CD14-positive monocyte (primary cell): ENCODE results near the gene RASL11B. TPM values are rescaled to one million over a fixed set of nuclear protein-coding genes. Genes with fewer than 3 reads are reported as not detected.

Experiments used
- DNase-seq, 3 donors: peaks; one replicate each; pipeline ENCODE4 v3.0.0-alpha.2; 2011 to 2022
- H2AFZ ChIP-seq: 2 replicates; pipeline ENCODE4 v1.6.0; 2012; ENCODE audit warnings: mild to moderate bottlenecking, low read depth, low read length, inconsistent platforms; ENCODE audit not compliant: insufficient read depth, poor library complexity, severe bottlenecking
- H3K27ac ChIP-seq, 2 donors: 1 replicate in 1 of 2; 2 replicates in 1 of 2; pipeline ENCODE4 v1.5.1; 2012 to 2013; ENCODE audit warnings: low read length in 2 of 2, control low read depth in 1 of 2, inconsistent platforms in 1 of 2, low read depth in 1 of 2, mild to moderate bottlenecking in 1 of 2
- H3K27me3 ChIP-seq, 2 donors: one replicate each; pipeline versions ENCODE4 v1.6.0 to v1.6.1; 2011 to 2013; ENCODE audit warnings: low read length in 2 of 2; ENCODE audit not compliant: control insufficient read depth in 2 of 2, insufficient read depth in 2 of 2
- H3K36me3 ChIP-seq, 2 donors: replicated peaks in 1 of 2; 1 replicate in 1 of 2; 2 replicates in 1 of 2; pipeline versions ENCODE4 v1.5.1 to v1.6.1; 2012 to 2013; ENCODE audit warnings: low read length in 2 of 2, control low read depth in 1 of 2, inconsistent platforms in 1 of 2, mild to moderate bottlenecking in 1 of 2; ENCODE audit not compliant: insufficient read depth in 2 of 2, control insufficient read depth in 1 of 2
- H3K4me1 ChIP-seq, 2 donors: 1 replicate in 1 of 2; 2 replicates in 1 of 2; pipeline versions ENCODE4 v1.5.1 to v1.6.1; 2012 to 2013; ENCODE audit warnings: low read length in 2 of 2, control low read depth in 1 of 2, inconsistent platforms in 1 of 2, mild to moderate bottlenecking in 1 of 2, moderate library complexity in 1 of 2; ENCODE audit not compliant: insufficient read depth in 2 of 2, control insufficient read depth in 1 of 2
- H3K4me2 ChIP-seq: replicated peaks from 2 replicates; pipeline ENCODE3; 2012; ENCODE audit warnings: low read length, moderate library complexity, mild to moderate bottlenecking; ENCODE audit not compliant: poor library complexity, severe bottlenecking; ENCODE audit errors: extremely low read depth
- H3K4me3 ChIP-seq, 3 experiments: fragments of 200-600 bp in 1 of 3; sonication (generic) in 1 of 3; replicated peaks in 1 of 3; 1 replicate in 2 of 3; 2 replicates in 1 of 3; pipeline ENCODE4 v1.5.1; 2011 to 2013; ENCODE audit warnings: low read length in 3 of 3, mild to moderate bottlenecking in 3 of 3, control low read depth in 2 of 3, low read depth in 2 of 3, inconsistent platforms in 1 of 3, moderate library complexity in 1 of 3
- H3K79me2 ChIP-seq: 2 replicates; pipeline ENCODE4 v1.6.0; 2012; ENCODE audit warnings: mild to moderate bottlenecking, control low read depth, inconsistent platforms, low read length, moderate library complexity; ENCODE audit not compliant: insufficient read depth
- H3K9ac ChIP-seq: 2 replicates; pipeline ENCODE4 v1.6.0; 2017; ENCODE audit warnings: low read length, mild to moderate bottlenecking; ENCODE audit not compliant: insufficient read depth, poor library complexity, severe bottlenecking
- H3K9me3 ChIP-seq, 2 donors: replicated peaks in 1 of 2; 1 replicate in 1 of 2; 2 replicates in 1 of 2; pipeline versions ENCODE4 v1.5.1 to v1.6.1; 2012 to 2013; ENCODE audit warnings: low read length in 2 of 2, control low read depth in 1 of 2; ENCODE audit not compliant: control insufficient read depth in 1 of 2, insufficient read depth in 1 of 2
- H4K20me1 ChIP-seq: 2 replicates; pipeline ENCODE4 v1.6.0; 2012; ENCODE audit warnings: mild to moderate bottlenecking, low read length, control low read depth, moderate library complexity; ENCODE audit not compliant: insufficient read depth
- H3K27ac Mint-ChIP-seq, 7 donors: one replicate each; pipeline ENCODE4 v1.8.0; 2020; ENCODE audit warnings: mild to moderate bottlenecking in 7 of 7, mixed read lengths in 7 of 7, moderate library complexity in 6 of 7, inconsistent platforms in 2 of 7
- H3K27me3 Mint-ChIP-seq, 3 donors: one replicate each; pipeline ENCODE4 v1.8.0; 2021 to 2022; ENCODE audit warnings: low read depth in 3 of 3, mild to moderate bottlenecking in 3 of 3, mixed read lengths in 3 of 3, moderate library complexity in 3 of 3, inconsistent platforms in 1 of 3
- H3K36me3 Mint-ChIP-seq, 2 donors: one replicate each; pipeline ENCODE4 v1.8.0; 2020; ENCODE audit warnings: mixed read lengths in 2 of 2, inconsistent platforms in 1 of 2, mild to moderate bottlenecking in 1 of 2
- H3K4me1 Mint-ChIP-seq: one replicate; pipeline ENCODE4 v1.8.0; 2020; ENCODE audit warnings: mild to moderate bottlenecking, mixed read lengths
- H3K4me3 Mint-ChIP-seq, 2 donors: one replicate each; pipeline ENCODE4 v1.8.0; 2020; ENCODE audit warnings: mild to moderate bottlenecking in 2 of 2, mixed read lengths in 2 of 2, moderate library complexity in 1 of 2
- H3K9me3 Mint-ChIP-seq, 7 donors: one replicate each; pipeline ENCODE4 v1.8.0; 2020 to 2022; ENCODE audit warnings: mixed read lengths in 7 of 7, mild to moderate bottlenecking in 6 of 7, moderate library complexity in 6 of 7, inconsistent platforms in 2 of 7
- WGBS: methylation state at CpG from one replicate; pipeline ENCODE4 v1.1.5; 2013; ENCODE audit warnings: missing lambda C conversion rate; ENCODE audit not compliant: insufficient coverage; 5-methylcytosine and 5-hydroxymethylcytosine counted together
- intact Hi-C, 2 donors: fragments of 100-400 bp; cut with micrococcal nuclease; formaldehyde crosslinking; loops; one replicate each; pipeline versions ENCODE4 v1.15.0 to v1.15.1; 2023
- polyA plus RNA-seq, 3 donors: library from polyadenylated mRNA; depleted of rRNA in 1 of 3; unstranded in 2 of 3; stranded (reverse) in 1 of 3; fragments of 300-500 nt in 2 of 3; fragments of >200 nt in 1 of 3; fragmentation: Illumina TruSeq in 2 of 3; gene quantifications; 1 replicate in 2 of 3; 2 replicates in 1 of 3; pipeline ENCODE4 v1.2.3, GENCODE V29; 2012 to 2021
- TF ChIP-seq, protein P1 (sequence below): fragments of 200-600 bp; IDR thresholded peaks from one replicate; pipeline ENCODE4 v1.8.0; 2022; ENCODE audit warnings: antibody characterized with exemption, mild to moderate bottlenecking

The RASL11B gene
- polyA plus RNA-seq, 3 donors = not detected

DNA sequence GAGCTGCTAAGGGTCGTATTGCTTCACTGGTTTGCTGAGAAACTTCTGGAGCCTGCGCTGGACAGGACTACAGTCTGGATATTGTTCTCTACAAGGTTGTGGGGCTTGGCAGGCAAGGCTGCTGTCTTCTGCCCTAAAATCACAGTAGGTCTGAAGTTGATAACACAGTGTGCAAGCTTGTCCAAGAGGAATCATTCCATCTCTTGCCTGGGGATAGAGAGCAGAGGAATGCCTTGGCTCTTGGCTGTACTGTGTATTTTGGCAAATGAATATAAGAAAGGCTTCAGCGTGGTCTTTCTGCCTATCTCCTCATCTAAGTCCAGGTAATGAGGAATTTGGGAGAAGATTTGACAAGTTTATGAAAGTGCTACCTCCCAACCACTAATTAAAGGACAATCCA, 9.4 kb upstream of the RASL11B start:
- no peak overlapping the region for H3K27ac Mint-ChIP-seq
- DNase-seq = no peak
- no peaks in the 10 kb centered on the region for H3K36me3 Mint-ChIP-seq
- H3K27me3 Mint-ChIP-seq = peaks cover 1 to 4% (median 2%) of the 10 kb centered on the region in 3 donors
- intact Hi-C loops = loop anchor here in 1 of 2 donors (10.0 kb wide), 1 partner anchor 138 kb away; no protein-coding TSS in a partner anchor
- H3K9me3 Mint-ChIP-seq = peaks cover 0 to 13% (median 8%) of the 10 kb centered on the region in 7 donors
- no peaks in the 10 kb centered on the region for H4K20me1 ChIP-seq
- 82% methylated on average over 2 of the region's 3 CpGs for WGBS
- H3K4me2 ChIP-seq = no peak overlapping the region
- no peak overlapping the region for H3K9ac ChIP-seq
- H3K4me1 Mint-ChIP-seq = peaks cover 11% of the 10 kb centered on the region
- no peak overlapping the region for H2AFZ ChIP-seq
- H3K4me3 Mint-ChIP-seq = no peak overlapping the region
- H3K79me2 ChIP-seq = no peaks in the 10 kb centered on the region
- TF ChIP-seq, protein P1, sequence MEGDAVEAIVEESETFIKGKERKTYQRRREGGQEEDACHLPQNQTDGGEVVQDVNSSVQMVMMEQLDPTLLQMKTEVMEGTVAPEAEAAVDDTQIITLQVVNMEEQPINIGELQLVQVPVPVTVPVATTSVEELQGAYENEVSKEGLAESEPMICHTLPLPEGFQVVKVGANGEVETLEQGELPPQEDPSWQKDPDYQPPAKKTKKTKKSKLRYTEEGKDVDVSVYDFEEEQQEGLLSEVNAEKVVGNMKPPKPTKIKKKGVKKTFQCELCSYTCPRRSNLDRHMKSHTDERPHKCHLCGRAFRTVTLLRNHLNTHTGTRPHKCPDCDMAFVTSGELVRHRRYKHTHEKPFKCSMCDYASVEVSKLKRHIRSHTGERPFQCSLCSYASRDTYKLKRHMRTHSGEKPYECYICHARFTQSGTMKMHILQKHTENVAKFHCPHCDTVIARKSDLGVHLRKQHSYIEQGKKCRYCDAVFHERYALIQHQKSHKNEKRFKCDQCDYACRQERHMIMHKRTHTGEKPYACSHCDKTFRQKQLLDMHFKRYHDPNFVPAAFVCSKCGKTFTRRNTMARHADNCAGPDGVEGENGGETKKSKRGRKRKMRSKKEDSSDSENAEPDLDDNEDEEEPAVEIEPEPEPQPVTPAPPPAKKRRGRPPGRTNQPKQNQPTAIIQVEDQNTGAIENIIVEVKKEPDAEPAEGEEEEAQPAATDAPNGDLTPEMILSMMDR = no peak
- H3K9me3 ChIP-seq = no peaks in the 10 kb centered on the region
- peaks cover 0 to 10% of the 10 kb centered on the region in 2 donors for H3K4me1 ChIP-seq
- H3K4me3 ChIP-seq = no peak overlapping the region
- no peak overlapping the region for H3K27ac ChIP-seq
- H3K27me3 ChIP-seq = no peaks in the 10 kb centered on the region
- H3K36me3 ChIP-seq = no peaks in the 10 kb centered on the region

DNA sequence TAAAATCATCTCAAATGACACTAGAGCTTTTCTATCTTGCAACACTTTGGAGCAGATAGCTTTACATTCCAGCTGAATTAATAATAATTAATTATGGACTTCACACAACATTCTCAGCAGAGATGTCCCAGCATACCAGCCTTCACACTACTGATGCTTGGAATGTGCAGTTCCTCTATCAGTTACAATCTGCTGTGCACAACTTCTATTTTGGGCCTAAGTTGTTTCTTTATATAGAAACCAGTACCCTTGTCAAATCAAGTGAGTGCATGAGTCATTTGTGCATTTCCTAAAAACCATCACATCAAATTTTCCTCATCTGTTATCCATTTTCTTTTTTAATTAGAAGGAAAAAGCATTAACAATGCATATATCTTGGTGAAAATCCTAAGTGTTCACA, 8.8 kb upstream of the RASL11B start:
- Mint-ChIP-seq H3K27me3 (peaks cover 0 to 4% (median 2%) of the 10 kb centered on the region in 3 donors), H3K4me1 (peaks cover 11% of the 10 kb centered on the region), H3K36me3 (no peaks in the 10 kb centered on the region), H3K4me3 (no peak overlapping the region), H3K27ac (no peak overlapping the region), H3K9me3 (peaks cover 0 to 17% (median 13%) of the 10 kb centered on the region in 7 donors)
- peaks cover 0 to 10% of the 10 kb centered on the region in 2 donors for H3K4me1 ChIP-seq
- no peak for DNase-seq
- H3K4me2 ChIP-seq = no peak overlapping the region
- no peak overlapping the region for H3K27ac ChIP-seq
- H3K36me3 ChIP-seq = no peaks in the 10 kb centered on the region
- no peaks in the 10 kb centered on the region for H4K20me1 ChIP-seq
- no peak overlapping the region for H3K9ac ChIP-seq
- no peak overlapping the region for H2AFZ ChIP-seq
- intact Hi-C loops = loop anchor here in 1 of 2 donors (10.0 kb wide), 1 partner anchor 139 kb away; no protein-coding TSS in a partner anchor
- no peak overlapping the region for H3K4me3 ChIP-seq
- H3K27me3 ChIP-seq = no peaks in the 10 kb centered on the region
- TF ChIP-seq, protein P1 = no peak
- H3K79me2 ChIP-seq = no peaks in the 10 kb centered on the region
- H3K9me3 ChIP-seq = no peaks in the 10 kb centered on the region
